GM21526 (cell line): ENCODE measurements around the gene GAREM2.
A peak's percentile ranks its signal among the peaks of the same experiment; 100 is the strongest.

Source experiments
- ATAC-seq: cut with Tn5 transposase; IDR thresholded peaks from one replicate; pipeline ENCODE4 v1.9.1; 2021; ENCODE audit warnings: moderate library complexity; ENCODE audit not compliant: unreplicated experiment, low FRiP score

GAREM2 gene

GRCh38 chr2:26169226-26169625, 3.7 kb upstream of the GAREM2 start:
- no peak for ATAC-seq

- no peak for ATAC-seq
Observed at GRCh38 chr2:26169681-26170414, 3.0 kb upstream of the GAREM2 start.

- ATAC-seq, result no peak
Observed at GRCh38 chr2:26170795-26171194, 2.1 kb upstream of the GAREM2 start.

DNA sequence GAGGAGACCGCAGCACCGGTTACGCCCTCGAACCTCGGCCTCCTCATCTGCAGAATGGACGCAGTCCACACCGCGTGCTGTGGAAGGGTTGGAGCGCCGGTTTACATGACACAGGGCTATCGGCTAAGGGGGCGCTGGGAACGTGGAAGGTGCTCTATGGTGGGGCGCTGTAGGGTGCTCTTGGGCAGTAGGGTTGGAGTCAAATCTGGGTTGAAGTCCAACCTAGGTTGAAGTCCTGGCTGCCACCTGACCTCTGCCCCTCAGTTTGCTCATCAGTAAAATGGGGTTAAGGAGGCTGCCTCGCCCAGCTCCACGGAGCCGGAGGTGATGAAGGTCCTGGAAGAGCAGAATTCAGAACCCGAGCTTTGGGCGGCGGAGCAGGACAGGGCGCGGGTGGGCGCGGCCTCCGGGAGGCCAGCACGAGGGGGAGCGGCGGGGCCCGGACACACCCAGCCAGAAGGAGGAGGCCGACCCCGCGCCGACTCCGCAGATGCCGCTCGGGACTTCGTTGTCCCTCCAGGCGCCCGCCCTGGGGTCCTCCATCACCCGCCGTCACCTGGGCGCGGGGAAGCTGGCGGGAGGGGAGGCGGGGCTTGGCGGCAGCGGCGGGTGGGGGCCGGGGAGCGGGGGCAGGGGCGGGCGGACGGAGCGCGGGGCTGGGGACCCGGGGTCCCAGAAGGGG, 558 bp upstream of the GAREM2 start:
- ATAC-seq, result no peak

DNA sequence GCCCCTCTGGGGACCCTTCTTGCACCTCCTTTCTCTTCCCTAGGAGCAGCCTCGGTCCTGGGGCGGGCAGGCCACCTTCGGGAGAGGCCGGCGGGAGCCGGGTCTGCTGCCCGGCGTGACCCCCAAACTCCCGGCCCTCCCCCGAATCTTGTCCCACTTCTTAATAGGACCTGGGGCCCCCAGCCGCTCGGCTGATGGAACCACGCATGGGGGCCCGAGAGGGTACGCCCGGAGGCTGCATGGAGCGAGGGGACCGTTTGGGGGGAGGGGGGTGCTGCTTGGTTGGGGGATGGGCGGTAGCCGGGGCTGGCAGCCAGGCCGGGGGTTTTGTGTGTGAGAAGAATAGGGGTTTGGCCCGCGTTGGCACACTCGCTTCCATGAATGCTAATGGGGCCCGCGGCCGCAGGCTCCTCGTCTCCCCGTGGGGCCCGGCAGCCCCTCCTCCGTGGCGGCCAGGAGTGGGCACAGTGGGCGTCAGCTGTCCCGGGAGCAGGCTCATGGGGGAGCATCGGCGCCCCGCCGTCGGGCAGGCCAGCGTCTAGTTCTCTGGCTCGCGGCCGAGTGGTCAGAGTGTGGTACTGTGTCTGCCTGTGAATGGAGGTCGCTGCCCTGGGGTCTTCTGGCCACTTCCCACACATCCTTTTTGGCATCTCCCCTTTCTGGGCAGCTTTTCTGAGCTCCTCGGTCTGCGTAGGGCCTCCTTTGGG, 1.0 kb downstream of the GAREM2 start:
- ATAC-seq, result no peak

GRCh38 chr2:26174691-26175465, 2.0 kb downstream of the GAREM2 start:
- ATAC-seq, result no peak

DNA sequence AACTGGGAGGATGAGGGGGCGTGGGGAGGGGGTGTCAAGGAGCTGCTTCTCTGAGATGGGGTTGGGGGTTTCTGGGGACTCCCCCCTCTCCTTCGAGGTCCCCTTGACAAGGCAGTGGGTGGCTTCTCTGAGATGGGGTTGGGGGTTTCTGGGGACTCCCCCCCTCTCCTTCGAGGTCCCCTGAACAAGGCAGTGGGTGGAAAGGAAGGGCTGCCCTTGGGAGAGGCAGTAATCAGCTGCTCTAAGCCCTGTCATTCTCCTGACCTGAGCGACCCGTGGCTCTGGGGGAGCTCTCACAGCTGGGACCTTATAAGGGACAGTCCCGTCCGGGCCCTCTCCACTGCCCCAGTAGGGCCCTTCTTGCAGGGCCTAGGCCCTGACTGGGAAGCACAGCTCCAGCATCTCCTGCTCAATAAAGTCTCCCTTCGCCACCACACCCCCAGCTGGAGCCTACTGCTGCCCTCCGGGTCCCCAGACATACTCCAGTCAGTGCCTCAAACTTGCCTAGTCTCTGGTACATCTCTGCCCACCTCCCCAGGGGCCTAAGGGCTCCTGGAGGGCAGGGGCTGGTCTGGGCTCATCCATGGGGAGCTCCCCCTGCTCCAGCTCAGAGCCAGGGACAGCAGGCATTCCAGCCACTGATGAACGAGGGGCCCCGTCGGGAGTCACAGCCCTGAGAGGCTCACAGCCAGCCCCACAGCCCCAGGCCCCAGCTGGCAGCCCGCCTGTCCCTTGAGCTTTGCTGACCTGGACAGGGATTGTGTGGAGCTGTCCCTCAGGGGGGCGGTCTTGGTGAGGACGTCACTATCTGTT, 2.8 kb downstream of the GAREM2 start:
- no peak for ATAC-seq

GRCh38 chr2:26176279-26176615, 3.4 kb downstream of the GAREM2 start:
- no peak for ATAC-seq

GRCh38 chr2:26177122-26177521, 4.2 kb downstream of the GAREM2 start:
- ATAC-seq, result no peak

DNA sequence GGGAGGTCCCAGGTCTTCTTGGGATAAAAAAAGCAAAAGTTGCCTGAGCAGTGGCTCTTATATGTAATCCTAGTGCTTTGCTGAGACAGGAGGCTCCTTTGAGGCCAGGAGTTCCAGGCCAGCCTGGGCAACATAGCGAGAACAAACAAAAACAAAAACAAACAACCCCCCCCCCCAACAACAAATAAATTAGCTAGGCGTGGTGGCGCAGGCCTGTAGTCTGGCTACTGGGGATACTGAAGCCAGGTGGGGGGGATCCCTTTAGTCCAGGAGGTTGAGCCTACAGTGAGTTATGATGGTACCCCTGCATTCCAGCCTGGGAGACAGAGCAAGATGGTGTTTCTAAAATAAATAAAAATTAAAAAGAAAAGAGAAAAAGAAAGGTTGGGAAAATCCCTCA, 5.4 kb downstream of the GAREM2 start:
- no peak for ATAC-seq

GRCh38 chr2:26178746-26179436, 6.0 kb downstream of the GAREM2 start:
- ATAC-seq, result no peak

GRCh38 chr2:26179446-26179913, 6.6 kb downstream of the GAREM2 start:
- no peak for ATAC-seq

- ATAC-seq, result no peak
Observed at GRCh38 chr2:26182441-26182840, 9.6 kb downstream of the GAREM2 start.

GRCh38 chr2:26182887-26183630, 10.2 kb downstream of the GAREM2 start:
- ATAC-seq, result no peak

- no peak for ATAC-seq
Observed at GRCh38 chr2:26184121-26184520, 11.2 kb downstream of the GAREM2 start.

- ATAC-seq, result peak; percentile 73
Observed at GRCh38 chr2:26184555-26185303, 11.8 kb downstream of the GAREM2 start.

GRCh38 chr2:26185304-26185928, 12.5 kb downstream of the GAREM2 start:
- no peak for ATAC-seq
